GM21515 (cell line): Measurements from ENCODE around the gene MAP3K13.

Experiments
- ATAC-seq: cut with Tn5 transposase; IDR thresholded peaks from one replicate; pipeline ENCODE4 v1.9.1; 2021; ENCODE audit not compliant: unreplicated experiment

The MAP3K13 gene, protein sequence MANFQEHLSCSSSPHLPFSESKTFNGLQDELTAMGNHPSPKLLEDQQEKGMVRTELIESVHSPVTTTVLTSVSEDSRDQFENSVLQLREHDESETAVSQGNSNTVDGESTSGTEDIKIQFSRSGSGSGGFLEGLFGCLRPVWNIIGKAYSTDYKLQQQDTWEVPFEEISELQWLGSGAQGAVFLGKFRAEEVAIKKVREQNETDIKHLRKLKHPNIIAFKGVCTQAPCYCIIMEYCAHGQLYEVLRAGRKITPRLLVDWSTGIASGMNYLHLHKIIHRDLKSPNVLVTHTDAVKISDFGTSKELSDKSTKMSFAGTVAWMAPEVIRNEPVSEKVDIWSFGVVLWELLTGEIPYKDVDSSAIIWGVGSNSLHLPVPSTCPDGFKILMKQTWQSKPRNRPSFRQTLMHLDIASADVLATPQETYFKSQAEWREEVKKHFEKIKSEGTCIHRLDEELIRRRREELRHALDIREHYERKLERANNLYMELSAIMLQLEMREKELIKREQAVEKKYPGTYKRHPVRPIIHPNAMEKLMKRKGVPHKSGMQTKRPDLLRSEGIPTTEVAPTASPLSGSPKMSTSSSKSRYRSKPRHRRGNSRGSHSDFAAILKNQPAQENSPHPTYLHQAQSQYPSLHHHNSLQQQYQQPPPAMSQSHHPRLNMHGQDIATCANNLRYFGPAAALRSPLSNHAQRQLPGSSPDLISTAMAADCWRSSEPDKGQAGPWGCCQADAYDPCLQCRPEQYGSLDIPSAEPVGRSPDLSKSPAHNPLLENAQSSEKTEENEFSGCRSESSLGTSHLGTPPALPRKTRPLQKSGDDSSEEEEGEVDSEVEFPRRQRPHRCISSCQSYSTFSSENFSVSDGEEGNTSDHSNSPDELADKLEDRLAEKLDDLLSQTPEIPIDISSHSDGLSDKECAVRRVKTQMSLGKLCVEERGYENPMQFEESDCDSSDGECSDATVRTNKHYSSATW

DNA sequence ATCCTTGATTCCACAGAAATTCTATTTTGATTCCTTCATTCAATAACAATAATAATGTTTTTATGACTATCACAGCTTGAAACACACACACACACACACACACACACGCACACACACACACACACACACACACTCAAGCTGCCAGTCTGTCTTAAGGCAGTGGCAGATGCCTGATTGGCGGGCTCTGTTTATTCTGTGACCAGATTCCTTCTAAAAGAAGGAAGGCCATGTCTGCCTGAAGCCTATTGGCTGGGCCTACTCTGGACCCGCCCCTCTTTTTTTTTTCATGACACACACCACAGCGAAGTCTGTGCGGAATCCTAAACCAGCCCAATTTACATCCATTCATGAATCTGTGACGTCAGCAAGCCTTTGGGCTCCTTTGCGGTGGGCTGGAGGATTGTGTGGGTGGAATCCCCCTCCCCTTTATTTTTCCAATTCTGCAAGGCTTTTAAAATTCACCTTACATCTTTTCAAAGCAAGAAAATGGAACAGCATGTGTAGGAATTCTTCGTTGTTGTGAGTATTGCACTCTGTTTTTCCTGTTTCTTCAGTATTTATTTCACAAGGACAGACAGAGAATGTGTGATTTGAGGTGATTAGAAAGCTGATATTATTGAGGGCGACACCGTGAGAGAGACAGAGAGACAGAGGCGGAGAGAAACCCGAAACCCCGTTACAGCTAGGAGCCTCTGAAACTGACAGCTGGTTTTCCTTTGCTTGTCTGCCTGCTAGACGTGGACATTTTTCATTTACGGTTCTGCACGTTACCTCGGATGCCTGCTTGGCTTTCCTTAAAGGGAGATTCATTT, at the start of gene MAP3K13:
Gene MAP3K13 (plus strand): TSS at position 287 of the 812 bp plus-strand sequence. CDS start 65,446 bp downstream, outside the sequence.
- peak; percentile 95 for ATAC-seq

DNA sequence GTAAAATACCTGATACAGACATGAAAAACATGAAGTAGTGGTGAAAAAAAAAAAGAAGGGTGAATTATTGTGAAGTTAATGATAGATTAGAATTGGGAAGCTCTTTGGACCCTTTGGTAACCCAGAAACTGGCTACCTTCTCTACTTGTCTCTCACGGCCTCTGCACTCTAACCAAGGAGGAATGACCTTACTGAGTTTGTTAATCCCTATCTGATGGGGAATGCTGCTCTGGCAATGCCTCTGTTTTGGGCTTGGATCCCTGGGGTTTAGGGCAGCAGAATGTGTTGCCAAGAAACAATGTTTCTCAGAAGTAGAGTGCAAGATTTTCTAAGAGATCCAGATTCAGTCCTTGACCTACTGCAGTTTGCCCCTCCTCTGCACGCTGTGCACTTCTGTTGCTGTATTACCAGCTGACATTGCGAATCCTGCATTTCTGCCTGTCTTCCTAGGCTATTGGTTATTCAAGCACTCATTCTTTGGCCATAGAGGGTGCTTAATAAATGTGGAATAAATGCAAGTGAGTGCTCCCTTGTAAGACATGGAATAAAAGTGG, 49.2 kb upstream of the MAP3K13 start:
- ATAC-seq = no peak

- no peak for ATAC-seq
Measured at GRCh38 chr3:185316740-185317412, 46.1 kb upstream of the MAP3K13 start.

GRCh38 chr3:185317674-185318073, 45.3 kb upstream of the MAP3K13 start:
- ATAC-seq = no peak

- no peak for ATAC-seq
Measured at GRCh38 chr3:185318141-185318540, 44.8 kb upstream of the MAP3K13 start.

DNA sequence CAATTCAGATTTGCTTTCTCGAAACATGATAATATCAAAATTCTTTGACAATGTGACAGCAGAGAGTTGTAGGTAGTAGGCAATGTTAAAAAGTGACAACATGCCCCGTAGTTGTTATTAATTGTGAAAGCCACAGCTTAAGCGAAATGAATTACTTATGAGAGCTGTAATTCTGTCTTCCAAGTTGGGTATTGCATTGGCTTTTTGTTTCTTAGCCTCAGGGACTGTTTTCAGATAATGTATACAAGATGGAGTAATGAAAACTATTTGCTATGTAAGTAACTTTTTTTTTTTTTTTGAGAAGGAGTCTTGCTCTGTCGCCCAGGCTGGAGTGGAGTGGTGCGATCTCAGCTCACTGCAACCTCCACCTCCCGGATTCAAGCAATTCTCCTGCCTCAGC, 43.1 kb upstream of the MAP3K13 start:
- ATAC-seq = no peak

- no peak for ATAC-seq
Measured at GRCh38 chr3:185320949-185321348, 42.0 kb upstream of the MAP3K13 start.

- ATAC-seq = no peak
Measured at GRCh38 chr3:185322101-185322719, 40.7 kb upstream of the MAP3K13 start.

DNA sequence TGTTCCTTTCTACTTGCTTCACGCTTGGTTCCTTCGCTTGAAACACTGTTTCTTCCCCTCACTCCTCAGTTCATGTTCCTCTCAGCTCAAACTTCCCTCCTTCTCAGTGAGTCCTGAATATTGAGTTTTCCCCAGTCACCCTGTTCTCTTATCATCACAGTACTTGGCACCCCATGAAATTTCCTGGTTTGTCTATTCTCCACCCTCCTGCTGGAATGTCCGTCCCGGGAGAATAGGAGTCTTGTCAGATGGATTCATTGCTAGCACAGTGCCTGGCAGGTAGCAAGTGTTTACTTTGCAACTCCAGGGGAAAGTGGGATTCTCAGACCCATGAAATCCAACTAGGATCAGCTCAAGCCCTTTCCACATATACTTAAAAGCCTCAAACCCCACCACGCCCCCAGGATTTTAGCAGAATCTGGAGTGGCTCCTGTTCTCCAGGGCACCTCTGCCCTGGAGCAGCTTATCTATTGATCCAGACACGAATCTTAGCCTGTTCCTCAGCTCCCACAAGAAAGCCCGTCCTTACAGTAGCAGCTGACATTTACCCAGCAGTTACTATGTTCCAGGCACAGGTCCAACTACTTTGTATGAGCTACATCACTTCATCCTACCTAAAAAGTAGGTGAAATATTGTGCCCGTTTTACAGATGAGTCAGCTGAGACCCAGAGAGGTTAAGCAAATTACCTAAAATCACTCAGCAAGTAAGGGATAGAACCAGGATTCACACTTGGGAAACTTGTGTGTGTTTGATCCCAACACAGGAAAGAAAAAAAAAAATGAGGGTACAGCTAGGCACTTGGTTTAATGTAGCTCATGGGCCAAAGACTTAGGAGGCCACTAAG, 36.8 kb upstream of the MAP3K13 start:
- no peak for ATAC-seq

DNA sequence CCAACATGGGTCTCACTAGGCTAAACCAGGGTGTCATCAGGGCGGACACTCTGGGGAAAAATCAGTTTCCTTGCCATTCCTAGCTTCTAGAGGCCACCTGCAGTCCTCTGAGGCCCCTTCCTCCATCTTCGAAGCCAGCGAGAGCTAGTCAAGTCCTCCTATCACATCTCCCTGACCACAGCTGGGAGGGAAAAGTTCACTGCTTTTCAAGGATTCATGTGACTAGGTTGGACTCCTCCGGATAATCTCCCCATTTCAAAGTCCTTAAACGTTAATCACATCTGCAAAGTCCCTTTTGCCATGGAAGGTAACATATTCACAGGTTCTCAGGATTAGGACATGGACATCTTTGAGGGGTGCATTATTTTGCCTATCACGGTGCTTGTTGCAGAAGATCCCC, 35.9 kb upstream of the MAP3K13 start:
- no peak for ATAC-seq

- ATAC-seq = no peak
Measured at GRCh38 chr3:185328324-185329004, 34.5 kb upstream of the MAP3K13 start.

DNA sequence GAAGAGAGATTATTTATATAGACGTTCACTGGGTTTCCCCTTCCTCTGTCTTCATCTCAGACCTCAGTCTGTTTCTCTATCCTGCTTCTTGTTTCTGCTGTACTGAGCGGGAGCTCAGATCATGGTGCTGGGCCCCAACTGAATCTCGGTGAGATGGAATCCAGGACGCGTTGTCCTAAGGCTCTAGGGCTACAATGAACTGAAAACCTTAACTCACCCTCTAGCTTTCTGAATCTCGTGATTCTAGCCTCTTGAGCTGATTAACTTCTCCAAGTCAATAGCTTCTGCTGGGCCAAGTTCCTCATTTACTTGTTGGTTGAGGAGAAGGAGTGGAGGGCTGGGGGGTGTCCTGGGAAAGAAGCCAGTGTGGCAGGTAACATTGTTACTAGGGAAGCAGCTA, 32.7 kb upstream of the MAP3K13 start:
- ATAC-seq = no peak

DNA sequence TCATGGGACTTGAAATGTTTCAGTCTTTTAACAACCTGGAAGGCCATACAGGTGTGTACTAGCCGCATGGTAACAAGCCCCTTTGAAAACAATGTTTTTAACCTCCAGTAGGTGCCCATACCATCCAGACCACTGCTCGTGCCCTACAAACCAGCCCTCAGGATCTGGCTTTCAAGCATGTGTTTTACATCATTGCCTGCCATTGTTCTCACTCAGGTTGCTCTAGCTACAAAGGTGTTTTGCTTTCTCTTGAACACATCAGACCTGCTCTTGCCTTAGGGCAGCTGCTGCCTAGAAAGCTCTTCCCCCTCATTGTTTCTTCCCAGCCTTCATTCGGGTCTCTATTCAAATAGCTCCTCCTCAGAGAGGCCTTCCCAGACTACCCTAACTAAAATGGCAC, 32.3 kb upstream of the MAP3K13 start:
- no peak for ATAC-seq

GRCh38 chr3:185332026-185332735, 30.8 kb upstream of the MAP3K13 start:
- peak; percentile 98 for ATAC-seq

DNA sequence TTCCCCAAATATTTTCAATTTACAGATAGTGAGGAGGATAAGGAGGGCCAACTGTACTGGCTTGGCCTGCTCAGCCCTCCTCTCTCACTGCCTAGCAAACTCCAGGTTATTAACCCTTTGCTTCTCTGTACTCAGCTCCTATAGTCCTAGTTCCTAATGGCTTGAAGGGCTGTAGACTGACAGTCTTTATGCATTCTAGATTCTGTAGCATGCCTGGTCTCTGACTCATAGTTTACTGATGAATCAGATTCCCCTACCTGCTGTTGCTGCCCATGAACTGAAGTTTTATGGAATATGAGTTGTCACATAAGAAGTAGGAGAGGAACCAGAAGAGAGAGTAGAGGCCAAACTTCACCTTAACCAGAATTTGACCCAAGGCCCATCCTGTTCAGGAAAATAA, 27.1 kb upstream of the MAP3K13 start:
- ATAC-seq = no peak

- no peak for ATAC-seq
Measured at GRCh38 chr3:185337231-185337816, 25.6 kb upstream of the MAP3K13 start.

DNA sequence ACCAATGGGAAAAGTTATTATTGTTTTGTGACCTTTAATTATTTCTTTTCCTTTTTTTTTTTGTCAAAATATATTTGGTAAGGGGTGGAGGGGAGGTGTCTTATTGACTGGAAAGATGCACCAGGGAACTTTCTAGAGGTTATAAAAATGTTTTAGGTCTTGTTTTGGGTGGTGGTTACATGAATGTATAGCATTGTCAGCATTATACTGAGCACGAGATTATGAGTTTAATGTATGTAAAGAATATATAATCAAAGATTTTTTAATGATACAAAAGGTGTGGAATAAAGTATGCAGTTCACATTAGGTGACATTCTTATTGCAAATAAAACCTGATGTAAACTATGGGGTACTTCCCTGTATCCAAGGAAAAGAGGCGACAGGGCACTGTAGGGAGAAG, 23.0 kb upstream of the MAP3K13 start:
- ATAC-seq = no peak
